Measurements from ENCODE around the gene MSMB. TPM values are rescaled to one million over a fixed set of nuclear protein-coding genes. Genes with fewer than 3 reads are reported as not detected.

MSMB gene
- total RNA-seq, 1 experiment from 2014 or later: not detected

GRCh38 chr10:46033602-46034011, 12.5 kb downstream of the MSMB start:
- TF ChIP-seq CTCF (conservative IDR thresholded peaks at IDR 0.05; ENCODE audit: low read depth, low read length) (no peak), EZH2 (IDR thresholded peaks at IDR 0.05; ENCODE audit: borderline replicate concordance, low read depth, low read length, poor library complexity, severe bottlenecking) (no peak)
- peaks cover 7% of the 10 kb centered on the region for H3K27me3 ChIP-seq (replicated peaks; ENCODE audit: insufficient read depth, low read depth, low read length, poor library complexity)
- DNase-seq (ENCODE audit: low spot score): peak; percentile 15
- POLR2A ChIA-PET (ENCODE audit: low non-redundant PET): no interaction called here
- no peak overlapping the region for H3K4me3 ChIP-seq (ENCODE audit: low read depth, low read length, poor library complexity, severe bottlenecking)
- BruUV-seq (replicated peaks): no TSS peak
- no peaks in the 10 kb centered on the region for H3K36me3 ChIP-seq (ENCODE audit: insufficient read depth, low read length, poor library complexity, severe bottlenecking)
- CTCF ChIA-PET: no interaction called here
- peaks cover 12% of the 10 kb centered on the region for H3K4me1 ChIP-seq (ENCODE audit: insufficient read depth, low read length, poor library complexity, severe bottlenecking)
- H3K27ac ChIP-seq (ENCODE audit: low read depth, low read length, poor library complexity, severe bottlenecking): no peak overlapping the region
- no peaks in the 10 kb centered on the region for H3K9me3 ChIP-seq (ENCODE audit: low read depth, low read length, poor library complexity, severe bottlenecking)
- intact Hi-C loops (cut with micrococcal nuclease; ENCODE audit: unreplicated experiment): no loop called here

- intact Hi-C loops (cut with micrococcal nuclease; ENCODE audit: unreplicated experiment): no loop called here
- CTCF ChIA-PET: no interaction called here
- no TSS peak for BruUV-seq (replicated peaks)
- H3K27me3 ChIP-seq (replicated peaks; ENCODE audit: insufficient read depth, low read depth, low read length, poor library complexity): peaks cover 7% of the 10 kb centered on the region
- POLR2A ChIA-PET (ENCODE audit: low non-redundant PET): no interaction called here
- H3K4me3 ChIP-seq (ENCODE audit: low read depth, low read length, poor library complexity, severe bottlenecking): no peak overlapping the region
- H3K9me3 ChIP-seq (ENCODE audit: low read depth, low read length, poor library complexity, severe bottlenecking): no peaks in the 10 kb centered on the region
- no peak for DNase-seq (ENCODE audit: low spot score)
- peaks cover 14% of the 10 kb centered on the region for H3K4me1 ChIP-seq (ENCODE audit: insufficient read depth, low read length, poor library complexity, severe bottlenecking)
- H3K36me3 ChIP-seq (ENCODE audit: insufficient read depth, low read length, poor library complexity, severe bottlenecking): no peaks in the 10 kb centered on the region
- TF ChIP-seq CTCF (conservative IDR thresholded peaks at IDR 0.05; ENCODE audit: low read depth, low read length) (no peak), EZH2 (IDR thresholded peaks at IDR 0.05; ENCODE audit: borderline replicate concordance, low read depth, low read length, poor library complexity, severe bottlenecking) (no peak)
- no peak overlapping the region for H3K27ac ChIP-seq (ENCODE audit: low read depth, low read length, poor library complexity, severe bottlenecking)
Measured at GRCh38 chr10:46031648-46032532, 14.2 kb downstream of the MSMB start.

GRCh38 chr10:46030091-46030937, 15.8 kb downstream of the MSMB start, which contains the start of gene NCOA4:
Gene NCOA4 (minus strand): TSS chr10:46030623. CDS start chr10:46016680, 13,943 bp downstream.
- Histone ChIP-seq H3K27ac (ENCODE audit: low read depth, low read length, poor library complexity, severe bottlenecking) (peak within 1 kb of the TSS; percentile 85), H3K9me3 (ENCODE audit: low read depth, low read length, poor library complexity, severe bottlenecking) (no peaks in the 10 kb centered on the region), H3K4me1 (ENCODE audit: insufficient read depth, low read length, poor library complexity, severe bottlenecking) (peaks cover 14% of the 10 kb centered on the region), H3K27me3 (replicated peaks; ENCODE audit: insufficient read depth, low read depth, low read length, poor library complexity) (no peaks in the 10 kb centered on the region), H3K36me3 (ENCODE audit: insufficient read depth, low read length, poor library complexity, severe bottlenecking) (no peaks in the 10 kb centered on the region), H3K4me3 (ENCODE audit: low read depth, low read length, poor library complexity, severe bottlenecking) (peak within 1 kb of the TSS; percentile 91)
- BruUV-seq (replicated peaks): no TSS peak
- intact Hi-C loops (cut with micrococcal nuclease; ENCODE audit: unreplicated experiment): no loop called here
- peak; percentile 88 for TF ChIP-seq CTCF (conservative IDR thresholded peaks at IDR 0.05; ENCODE audit: low read depth, low read length)
- no peak for TF ChIP-seq EZH2 (IDR thresholded peaks at IDR 0.05; ENCODE audit: borderline replicate concordance, low read depth, low read length, poor library complexity, severe bottlenecking)
- POLR2A ChIA-PET (ENCODE audit: low non-redundant PET): no interaction called here
- CTCF ChIA-PET: interaction anchor here (0.6 kb wide), 1 partner anchor 781 kb away, joined by 4 read pairs; no protein-coding TSS in a partner anchor
- peak; percentile 97 for DNase-seq (ENCODE audit: low spot score)

Measured in A673 (cell line).